H1 (cell line): ENCODE data around the gene NIN. TPM values are rescaled to one million over a fixed set of nuclear protein-coding genes. Genes with fewer than 3 reads are reported as not detected.

Experiments
- CTCF ChIA-PET: fragments of 300-600 bp; sonication (Branson Sonifier 250); formaldehyde crosslinking; loops from one replicate; lab custom pipeline; 2021; ENCODE audit not compliant: partially characterized antibody; lab: Charles Lee
- POLR2A ChIA-PET: fragments of 300-600 bp; sonication (Branson Sonifier 250); formaldehyde crosslinking; loops from one replicate; lab custom pipeline; 2021; ENCODE audit warnings: inconsistent platforms; ENCODE audit not compliant: partially characterized antibody; lab: Charles Lee
- DNase-seq, 2 experiments: peaks; one replicate each; pipeline versions ENCODE4 v3.0.0 to v3.0.0-alpha.2; 2010 to 2022; ENCODE audit warnings: low spot score in 2 of 2, low read depth in 1 of 2, mixed read lengths in 1 of 2
- FAIRE-seq: peaks from 2 replicates; lab custom pipeline; 2011; peaks lifted over from hg19 to GRCh38; lab: Jason Lieb, UNC
- H2AFZ ChIP-seq: 2 replicates; pipeline ENCODE4 v1.8.1; 2012; ENCODE audit warnings: low read length, inconsistent platforms
- H2AK5ac ChIP-seq: 2 replicates; pipeline ENCODE4 v1.6.1; 2013; ENCODE audit warnings: low read depth, low read length
- H2BK120ac ChIP-seq: replicated peaks from 2 replicates; pipeline ENCODE3; 2013; ENCODE audit warnings: low read depth, low read length, inconsistent platforms
- H2BK12ac ChIP-seq: 2 replicates; pipeline ENCODE4 v1.6.1; 2013; ENCODE audit warnings: low read depth, low read length
- H2BK15ac ChIP-seq: 2 replicates; pipeline ENCODE4 v1.6.1; 2013; ENCODE audit warnings: low read length
- H2BK20ac ChIP-seq: 2 replicates; pipeline ENCODE4 v1.6.1; 2013; ENCODE audit warnings: low read length
- H2BK5ac ChIP-seq: 2 replicates; pipeline ENCODE4 v1.6.1; 2013; ENCODE audit warnings: low read depth, low read length
- H3K14ac ChIP-seq: 2 replicates; pipeline ENCODE4 v1.6.1; 2013; ENCODE audit warnings: inconsistent platforms; ENCODE audit not compliant: insufficient read length
- H3K18ac ChIP-seq: 2 replicates; pipeline ENCODE4 v1.6.1; 2013; ENCODE audit warnings: low read length; ENCODE audit errors: extremely low read depth
- H3K23ac ChIP-seq: 2 replicates; pipeline ENCODE4 v1.6.1; 2013; ENCODE audit warnings: inconsistent platforms; ENCODE audit not compliant: insufficient read length
- H3K23me2 ChIP-seq: 2 replicates; pipeline ENCODE4 v1.6.1; 2013; ENCODE audit warnings: low read depth, low read length
- H3K27ac ChIP-seq: 2 replicates; pipeline ENCODE4 v1.6.1; 2011; ENCODE audit warnings: low read depth, low read length, inconsistent platforms
- H3K27me3 ChIP-seq, 4 experiments: replicated peaks in 1 of 4; 1 replicate in 1 of 4; 2 replicates in 3 of 4; pipeline versions ENCODE4 v1.6.1 to v1.8.1; 2011 to 2013; ENCODE audit warnings: low read length in 3 of 4, mild to moderate bottlenecking in 3 of 4, inconsistent platforms in 2 of 4, mixed read lengths in 2 of 4, moderate library complexity in 1 of 4; ENCODE audit not compliant: control insufficient read depth in 3 of 4, insufficient read depth in 3 of 4; ENCODE audit errors: extremely low read depth in 1 of 4
- H3K36me3 ChIP-seq, 4 experiments: 2 replicates each; pipeline versions ENCODE4 v1.6.1 to v1.8.1; 2011 to 2013; ENCODE audit warnings: mild to moderate bottlenecking in 4 of 4, low read length in 3 of 4, moderate library complexity in 2 of 4, control low read depth in 1 of 4, inconsistent platforms in 1 of 4; ENCODE audit not compliant: insufficient read depth in 4 of 4, control insufficient read depth in 2 of 4
- H3K4ac ChIP-seq: replicated peaks from 2 replicates; pipeline ENCODE3; 2013; ENCODE audit warnings: low read length, low read depth, mixed read lengths, inconsistent platforms; ENCODE audit not compliant: insufficient read length
- H3K4me1 ChIP-seq, 4 experiments: replicated peaks in 1 of 4; 1 replicate in 1 of 4; 2 replicates in 3 of 4; pipeline versions ENCODE4 v1.6.1 to v1.8.1; 2011 to 2013; ENCODE audit warnings: low read length in 3 of 4, inconsistent platforms in 2 of 4, mixed read lengths in 1 of 4; ENCODE audit not compliant: insufficient read depth in 4 of 4, control insufficient read depth in 3 of 4
- H3K4me2 ChIP-seq, 2 experiments: 2 replicates each; pipeline versions ENCODE4 v1.6.1 to v1.8.1; 2011 to 2013; ENCODE audit warnings: low read depth in 2 of 2, low read length in 2 of 2, control low read depth in 1 of 2, inconsistent platforms in 1 of 2, mild to moderate bottlenecking in 1 of 2; ENCODE audit not compliant: insufficient read depth in 1 of 2
- H3K4me3 ChIP-seq, 4 experiments: fragments of 200-600, 300-600 bp in 1 of 4; sonication (generic), shearing (Covaris generic), sonication (Bioruptor Twin) in 1 of 4; 2 replicates each; pipeline versions ENCODE4 v1.5.1 to v1.8.1; 2011 to 2016; ENCODE audit warnings: low read length in 4 of 4, low read depth in 3 of 4, control low read depth in 2 of 4, inconsistent platforms in 2 of 4, mild to moderate bottlenecking in 2 of 4, mixed read lengths in 1 of 4, moderate library complexity in 1 of 4; ENCODE audit not compliant: insufficient read depth in 2 of 4; ENCODE audit errors: extremely low read depth in 1 of 4
- H3K56ac ChIP-seq: replicated peaks from 2 replicates; pipeline ENCODE3; 2013; ENCODE audit warnings: low read depth, mild to moderate bottlenecking, mixed read lengths, low read length, inconsistent platforms; ENCODE audit not compliant: insufficient read length
- H3K79me1 ChIP-seq: 2 replicates; pipeline ENCODE4 v1.6.1; 2013; ENCODE audit warnings: low read depth, low read length, control low read depth
- H3K79me2 ChIP-seq, 2 experiments: 2 replicates each; pipeline versions ENCODE4 v1.6.1 to v1.8.1; 2012 to 2013; ENCODE audit warnings: low read length in 2 of 2, mild to moderate bottlenecking in 2 of 2, inconsistent platforms in 1 of 2; ENCODE audit not compliant: insufficient read depth in 2 of 2, control insufficient read depth in 1 of 2
- H3K9ac ChIP-seq, 4 experiments: replicated peaks in 1 of 4; 1 replicate in 1 of 4; 2 replicates in 3 of 4; pipeline versions ENCODE4 v1.6.1 to v1.8.1; 2011 to 2013; ENCODE audit warnings: low read depth in 3 of 4, low read length in 3 of 4, control low read depth in 2 of 4, mild to moderate bottlenecking in 2 of 4, moderate library complexity in 2 of 4, inconsistent platforms in 1 of 4; ENCODE audit errors: extremely low read depth in 1 of 4
- H3K9me3 ChIP-seq, 2 experiments: 2 replicates each; pipeline versions ENCODE4 v1.6.1 to v1.8.1; 2012 to 2013; ENCODE audit warnings: mild to moderate bottlenecking in 2 of 2, moderate library complexity in 2 of 2, control low read depth in 1 of 2, inconsistent platforms in 1 of 2, low read depth in 1 of 2, low read length in 1 of 2, mixed read lengths in 1 of 2; ENCODE audit not compliant: insufficient read depth in 2 of 2
- H4K20me1 ChIP-seq, 2 experiments: replicated peaks in 1 of 2; 2 replicates each; pipeline versions ENCODE3 to v1.8.1; 2011 to 2013; ENCODE audit warnings: inconsistent platforms in 2 of 2, low read length in 2 of 2, mild to moderate bottlenecking in 1 of 2; ENCODE audit not compliant: insufficient read depth in 2 of 2, control insufficient read depth in 1 of 2
- H4K5ac ChIP-seq: 2 replicates; pipeline ENCODE4 v1.6.1; 2013; ENCODE audit warnings: low read length, low read depth, mixed read lengths, inconsistent platforms; ENCODE audit not compliant: insufficient read length
- H4K8ac ChIP-seq: 2 replicates; pipeline ENCODE4 v1.8.0; 2013; ENCODE audit warnings: mild to moderate bottlenecking, moderate library complexity, low read length, inconsistent platforms; ENCODE audit not compliant: insufficient read depth; ENCODE audit errors: extremely low read depth
- H4K91ac ChIP-seq: replicated peaks from 2 replicates; pipeline ENCODE3; 2013; ENCODE audit warnings: low read length, mixed read lengths, inconsistent platforms; ENCODE audit not compliant: insufficient read length
- CBX8 ChIP-seq: fragments of 300-800, 300-1000 bp; sonication (generic); IDR thresholded peaks from 2 replicates; pipeline ENCODE4 v1.7.1; 2016; ENCODE audit warnings: low read depth, low read length, borderline replicate concordance
- RNF2 ChIP-seq: fragments of 200-900, 300-1000 bp; sonication (generic); IDR thresholded peaks from 2 replicates; pipeline ENCODE4 v1.7.1; 2016; ENCODE audit warnings: borderline replicate concordance, low read depth, mild to moderate bottlenecking, antibody characterized with exemption, low read length; ENCODE audit not compliant: poor library complexity, severe bottlenecking; ENCODE audit errors: missing control alignments
- WGBS, 2 experiments: shearing (Covaris generic) in 1 of 2; methylation state at CpG; one replicate each; pipeline versions ENCODE4 v1.1.6 to v1.1.7; 2013 to 2015; ENCODE audit warnings: low lambda C conversion rate in 2 of 2, mixed read lengths in 2 of 2, inconsistent platforms in 1 of 2, low coverage in 1 of 2, missing lambda C conversion rate in 1 of 2; ENCODE audit not compliant: insufficient replicate concordance in 2 of 2, insufficient coverage in 1 of 2, insufficient read length in 1 of 2; ENCODE audit errors: extremely low coverage in 1 of 2, missing lambda C conversion rate in 1 of 2; 5-methylcytosine and 5-hydroxymethylcytosine counted together
- polyA plus RNA-seq, 7 experiments: library from polyadenylated mRNA; depleted of rRNA in 3 of 7; stranded (reverse) in 5 of 7; unstranded in 2 of 7; fragments of >200 nt in 5 of 7; fragments of 200-250 nt in 2 of 7; gene quantifications; 1 replicate in 5 of 7; 2 replicates in 1 of 7; 4 replicates in 1 of 7; pipeline versions ENCODE4 v1.2.1 to v1.2.3, GENCODE V29; 2011 to 2013; ENCODE audit warnings: missing spikeins in 2 of 7, mixed read lengths in 2 of 7
- total RNA-seq: library from RNA; stranded (reverse); fragmentation: NEBNext Ultra II Directional; extraction: Animal tissue kit (Norgen Biotek cat#: 25700); gene quantifications from 2 replicates; pipeline ENCODE4 v1.2.1, GENCODE V29; 2021

NIN gene
- total and polyA plus RNA-seq, 2 of the 8 experiments (the other 6 are each of a cell fraction or from before 2014, with no cell fraction given) = 3.2 to 21.3 TPM

- DNase-seq (no peak), FAIRE-seq (no peak)
- Histone ChIP-seq H3K23me2 (no peaks in the 10 kb centered on the region), H2AK5ac (no peak overlapping the region), H3K4ac (no peak overlapping the region), H4K20me1 (peaks cover 2 to 3% of the 10 kb centered on the region in 2 experiments), H3K4me1 (peaks cover 0 to 14% (median 9%) of the 10 kb centered on the region in 4 experiments; a peak in 5 of 7 replicates), H2BK12ac (no peak overlapping the region), H3K79me1 (no peaks in the 10 kb centered on the region), H3K79me2 (no peaks in the 10 kb centered on the region), H3K56ac (no peak overlapping the region), H2BK120ac (no peak overlapping the region), H2BK15ac (no peak overlapping the region), H3K27me3 (no peaks in the 10 kb centered on the region), H4K5ac (no peak overlapping the region), H3K4me2 (peak overlapping the region in 1 of 2 experiments; percentile 29; a peak in 1 of 4 replicates), H2BK20ac (no peak overlapping the region), H4K91ac (no peak overlapping the region), H3K23ac (no peak overlapping the region), H2AFZ (no peak overlapping the region), H3K14ac (no peak overlapping the region), H4K8ac (no peak overlapping the region), H3K18ac (no peak overlapping the region), H3K9ac (no peak overlapping the region), H3K36me3 (no peaks in the 10 kb centered on the region), H3K4me3 (peak overlapping the region in 1 of 4 experiments; percentile 5; a peak in 1 of 8 replicates), H2BK5ac (no peak overlapping the region), H3K27ac (no peak overlapping the region), H3K9me3 (no peaks in the 10 kb centered on the region)
- 66% methylated on average over 8 of the region's 8 CpGs; no CpG with 5 or more reads in 1 of the 2 experiments for WGBS, 2 experiments
- ChIA-PET POLR2A (no interaction called here), CTCF (interaction anchor here (0.7 to 2.5 kb wide), 3 partner anchors 8 to 75 kb away, joined by 3 to 11 read pairs (median 3); no protein-coding TSS in a partner anchor)
- TF ChIP-seq CBX8 (no peak), RNF2 (no peak)
These were observed 18.0 kb downstream of the NIN start for GRCh38 chr14:50812856-50813543.
